Fibroblast of skin of back (primary cell): ENCODE data around the gene BAIAP3.

Experiments
- DNase-seq: peaks from one replicate; pipeline ENCODE4 v3.0.0-alpha.2; 2013

BAIAP3 gene

DNA sequence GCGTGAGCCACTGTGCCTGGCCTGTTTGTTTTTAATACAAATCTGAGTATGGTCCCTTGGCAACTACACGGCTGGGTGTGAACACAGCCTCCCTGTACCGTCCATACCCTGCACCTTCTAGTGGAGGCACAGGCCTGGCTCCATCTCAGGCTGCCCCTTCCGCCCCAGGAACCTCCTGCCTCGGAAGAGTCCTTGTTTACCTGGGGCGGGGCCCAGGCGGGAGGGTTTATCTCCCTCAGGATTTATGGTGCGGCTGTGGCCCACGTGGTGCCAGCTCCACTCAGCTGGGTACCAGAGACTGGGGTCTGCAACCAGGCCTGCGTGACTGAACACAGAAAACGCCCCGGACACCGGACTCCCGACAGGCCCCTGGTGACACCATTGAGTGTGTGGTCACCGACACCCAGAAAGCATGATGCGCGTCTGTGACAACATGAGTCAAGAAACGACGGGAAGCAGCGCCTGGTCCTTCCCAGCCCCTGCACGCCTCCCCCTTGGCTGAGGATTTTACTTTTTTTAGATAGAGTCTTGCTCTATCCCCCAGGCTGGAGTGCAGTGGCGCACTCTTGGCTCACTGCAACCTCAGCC lies 62.1 kb downstream of the BAIAP3 start:
- no peak for DNase-seq

DNA sequence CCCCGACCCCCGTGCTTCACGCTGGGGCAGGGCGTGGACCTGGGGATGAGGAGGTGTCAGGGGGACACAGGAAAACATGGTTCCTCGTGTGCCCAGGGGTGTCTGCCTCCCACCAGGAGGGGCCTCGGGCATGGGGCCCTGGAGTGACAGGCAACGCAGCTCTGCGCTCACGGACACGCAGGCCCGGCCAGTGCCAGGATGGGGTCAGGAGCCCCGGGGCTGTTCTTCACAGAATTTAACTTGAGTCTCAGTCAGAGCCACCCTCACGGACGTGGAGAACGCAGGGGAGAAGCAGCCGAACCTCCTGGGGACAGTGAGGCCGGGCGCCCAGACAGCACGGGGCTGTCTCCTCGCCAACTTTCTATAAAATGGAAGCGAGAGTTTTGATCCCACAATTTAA lies 64.3 kb downstream of the BAIAP3 start:
- no peak for DNase-seq

DNA sequence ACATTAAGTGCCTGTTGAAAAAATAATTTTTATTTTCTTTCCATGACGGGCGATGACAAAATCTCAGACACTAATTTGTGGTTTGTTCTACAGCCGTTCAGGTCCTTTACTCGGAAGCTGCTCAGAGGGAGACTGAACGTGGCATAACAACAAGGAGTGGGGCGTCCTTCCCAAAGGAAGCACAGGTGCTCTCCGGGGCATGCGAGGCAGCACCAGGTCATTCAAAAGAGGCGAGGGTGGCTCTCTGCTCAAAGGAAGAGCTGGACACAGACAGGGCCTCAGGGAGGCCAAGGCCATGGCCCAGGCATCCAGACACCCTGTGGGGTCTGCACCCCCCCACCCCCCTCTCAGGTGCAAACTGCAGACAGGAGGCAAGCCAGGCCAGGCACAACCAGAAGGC lies 64.9 kb downstream of the BAIAP3 start:
- no peak for DNase-seq
